Dedifferentiated amniotic fluid mesenchymal stem cell (primary cell): ENCODE data around the gene PDCD4.
"Not testable (repeated sequence)": the region's sequence is repeated elsewhere in the genome, so short reads cannot be mapped to it uniquely, and the experiment has no call there.

Experiments used
- DNase-seq: peaks from one replicate; pipeline ENCODE4 v3.0.0-alpha.2; 2016; ENCODE audit errors: extremely low spot score

PDCD4 gene

GRCh38 chr10:110881905-110882304 is 10.2 kb downstream of the PDCD4 start:
- DNase-seq: no peak

- no peak for DNase-seq
These were observed 12.2 kb downstream of the PDCD4 start for GRCh38 chr10:110883924-110884323.

- DNase-seq: no peak
These were observed 14.4 kb downstream of the PDCD4 start for GRCh38 chr10:110885932-110886674.

- DNase-seq: no peak
These were observed 15.8 kb downstream of the PDCD4 start for GRCh38 chr10:110887560-110887959.

- no peak for DNase-seq
These were observed 21.0 kb downstream of the PDCD4 start for GRCh38 chr10:110892602-110893288.

GRCh38 chr10:110893559-110894179 is 21.9 kb downstream of the PDCD4 start:
- peak; percentile 43 for DNase-seq

GRCh38 chr10:110897184-110897583 is 25.5 kb downstream of the PDCD4 start:
- no peak for DNase-seq

GRCh38 chr10:110898391-110898790 is 26.7 kb downstream of the PDCD4 start:
- no peak for DNase-seq

- DNase-seq: no peak
These were observed 29.3 kb downstream of the PDCD4 start for GRCh38 chr10:110900983-110901382.

- no peak for DNase-seq
These were observed 30.5 kb downstream of the PDCD4 start for GRCh38 chr10:110901954-110902819.

- DNase-seq: no peak
These were observed 31.9 kb downstream of the PDCD4 start for GRCh38 chr10:110903280-110904278.

GRCh38 chr10:110910138-110910537 is 38.4 kb downstream of the PDCD4 start:
- no peak for DNase-seq

GRCh38 chr10:110912374-110912773 is 40.6 kb downstream of the PDCD4 start:
- DNase-seq: peak; percentile 49

- DNase-seq: no peak
These were observed 42.7 kb downstream of the PDCD4 start for GRCh38 chr10:110914431-110914830.

GRCh38 chr10:110915035-110915434 is 43.3 kb downstream of the PDCD4 start:
- no peak for DNase-seq

- not testable (repeated sequence) for DNase-seq
These were observed 43.9 kb downstream of the PDCD4 start for GRCh38 chr10:110915600-110915999.

GRCh38 chr10:110916554-110917346 is 45.0 kb downstream of the PDCD4 start:
- DNase-seq: peak; percentile 70

GRCh38 chr10:110918269-110918642 is 46.5 kb downstream of the PDCD4 start:
- peak; percentile 94 for DNase-seq

GRCh38 chr10:110918643-110919348 is 47.1 kb downstream of the PDCD4 start, which contains the start of gene BBIP1:
Gene BBIP1 (minus strand): TSS chr10:110919180. CDS start chr10:110918157, 1,023 bp downstream.
- peak; percentile 100 for DNase-seq
